GM12878 (cell line): ENCODE data around the gene ZNF334. TPM values are rescaled to one million over a fixed set of nuclear protein-coding genes. Genes with fewer than 3 reads are reported as not detected.

Source experiments
- ATF7 ChIP-seq: fragments of 450-650 bp; IDR thresholded peaks from 2 replicates; pipeline ENCODE4 v1.6.1; 2016; ENCODE audit warnings: low read depth, mild to moderate bottlenecking
- BCL3 ChIP-seq: IDR thresholded peaks from 2 replicates; pipeline ENCODE4 v1.6.1; 2011; ENCODE audit warnings: borderline replicate concordance, low read depth, mild to moderate bottlenecking, moderate library complexity, low read length; ENCODE audit not compliant: insufficient read depth, poor library complexity, severe bottlenecking
- CBFB ChIP-seq: IDR thresholded peaks from 2 replicates; pipeline ENCODE4 v1.6.1; 2016; ENCODE audit warnings: antibody characterized with exemption, low read depth
- CEBPB ChIP-seq, 2 experiments: fragments of 150-350 bp in 1 of 2; IDR thresholded peaks; 2 replicates each; pipeline ENCODE4 v1.6.1; 2012 to 2014; ENCODE audit warnings: low read depth in 2 of 2, low read length in 2 of 2, borderline replicate concordance in 1 of 2, inconsistent platforms in 1 of 2
- EED ChIP-seq: sonication (generic); IDR thresholded peaks from 2 replicates; pipeline ENCODE4 v1.6.1; 2016; ENCODE audit warnings: antibody characterized with exemption, low read depth
- IKZF2 ChIP-seq, 2 experiments: fragments of 450-650 bp; IDR thresholded peaks; 2 replicates each; pipeline ENCODE4 v1.6.1; 2017; ENCODE audit warnings: mild to moderate bottlenecking in 2 of 2, moderate library complexity in 2 of 2
- MLLT1 ChIP-seq: fragments of 450-650 bp; IDR thresholded peaks from 2 replicates; pipeline ENCODE4 v1.6.1; 2016; ENCODE audit warnings: mild to moderate bottlenecking
- MTA3 ChIP-seq: IDR thresholded peaks from 2 replicates; pipeline ENCODE4 v1.6.1; 2012; ENCODE audit warnings: low read length, inconsistent platforms, borderline replicate concordance
- MXI1 ChIP-seq: fragments of 150-350 bp; IDR thresholded peaks from 2 replicates; pipeline ENCODE4 v1.6.1; 2011; ENCODE audit warnings: low read depth, mild to moderate bottlenecking, inconsistent platforms, low read length, improper control_type of control experiment
- NBN ChIP-seq: fragments of 450-650 bp; IDR thresholded peaks from 2 replicates; pipeline ENCODE4 v1.6.1; 2016
- NFIC ChIP-seq: IDR thresholded peaks from 2 replicates; pipeline ENCODE4 v1.6.1; 2012; ENCODE audit warnings: low read depth, mild to moderate bottlenecking, inconsistent platforms, low read length, moderate library complexity
- PAX5 ChIP-seq: IDR thresholded peaks from 2 replicates; pipeline ENCODE4 v1.6.1; 2011; ENCODE audit warnings: low read depth, low read length, borderline replicate concordance
- POU2F2 ChIP-seq: IDR thresholded peaks from 3 replicates; pipeline ENCODE4 v1.6.1; 2011; ENCODE audit warnings: low read depth, mild to moderate bottlenecking, low read length, borderline replicate concordance
- RB1 ChIP-seq: fragments of 450-650 bp; formaldehyde crosslinking; IDR thresholded peaks from 2 replicates; pipeline ENCODE4 v1.6.1; 2017; ENCODE audit warnings: mild to moderate bottlenecking, borderline replicate concordance
- RUNX3 ChIP-seq: IDR thresholded peaks from 2 replicates; pipeline ENCODE4 v1.6.1; 2012; ENCODE audit warnings: low read length, inconsistent platforms
- SPI1 ChIP-seq: IDR thresholded peaks from 2 replicates; pipeline ENCODE4 v1.6.1; 2011; ENCODE audit warnings: low read depth, mild to moderate bottlenecking, low read length, moderate library complexity, borderline replicate concordance; ENCODE audit not compliant: insufficient read depth
- SREBF2 ChIP-seq: IDR thresholded peaks from 2 replicates; pipeline ENCODE4 v1.6.1; 2012; ENCODE audit warnings: mild to moderate bottlenecking, low read length
- SRF ChIP-seq, 2 experiments: IDR thresholded peaks; 2 replicates each; pipeline ENCODE4 v1.6.1; 2011; ENCODE audit warnings: low read depth in 2 of 2, low read length in 2 of 2, mild to moderate bottlenecking in 1 of 2, moderate library complexity in 1 of 2
- TBL1XR1 ChIP-seq: IDR thresholded peaks from 2 replicates; pipeline ENCODE4 v1.6.1; 2012; ENCODE audit warnings: low read depth, low read length, improper control_type of control experiment
- ZNF274 ChIP-seq: IDR thresholded peaks from one replicate; pipeline ENCODE4 v1.8.0; 2011; ENCODE audit not compliant: insufficient read length, insufficient read depth
- ZNF687 ChIP-seq: fragments of 450-650 bp; IDR thresholded peaks from 2 replicates; pipeline ENCODE4 v1.6.1; 2017; ENCODE audit warnings: mild to moderate bottlenecking, moderate library complexity
- ZSCAN29 ChIP-seq: fragments of 450-650 bp; IDR thresholded peaks from 2 replicates; pipeline ENCODE4 v1.6.1; 2017; ENCODE audit warnings: mild to moderate bottlenecking, moderate library complexity
- polyA plus RNA-seq, 11 experiments: library from polyadenylated mRNA; depleted of rRNA in 4 of 11; unstranded in 6 of 11; stranded (reverse) in 5 of 11; fragments of >200 nt; fragmentation: Nextera tagmentation in 4 of 11; fragmentation: Illumina TruSeq in 1 of 11; extraction: Ambion mirVana in 4 of 11; extraction: Trizol in 1 of 11; gene quantifications; 1 replicate in 1 of 11; 2 replicates in 10 of 11; pipeline versions ENCODE4 v1.2.1 to v1.2.3, GENCODE V29; 2011 to 2016; ENCODE audit warnings: inconsistent platforms in 2 of 11, missing spikeins in 2 of 11, low read depth in 1 of 11
- total RNA-seq, 4 experiments: library from RNA; depleted of rRNA in 3 of 4; stranded (reverse); fragments of >200 nt in 3 of 4; fragmentation: Illumina TruSeq in 1 of 4; extraction: Trizol in 1 of 4; gene quantifications; 2 replicates each; pipeline versions ENCODE4 v1.2.1 to v1.2.3, GENCODE V29; 2013 to 2021

The ZNF334 gene
- total and polyA plus RNA-seq, 10 of the 15 experiments (the other 5 are each of a cell fraction or from before 2014, with no cell fraction given): 0.08 to 2.0 (median 1.2) TPM

DNA sequence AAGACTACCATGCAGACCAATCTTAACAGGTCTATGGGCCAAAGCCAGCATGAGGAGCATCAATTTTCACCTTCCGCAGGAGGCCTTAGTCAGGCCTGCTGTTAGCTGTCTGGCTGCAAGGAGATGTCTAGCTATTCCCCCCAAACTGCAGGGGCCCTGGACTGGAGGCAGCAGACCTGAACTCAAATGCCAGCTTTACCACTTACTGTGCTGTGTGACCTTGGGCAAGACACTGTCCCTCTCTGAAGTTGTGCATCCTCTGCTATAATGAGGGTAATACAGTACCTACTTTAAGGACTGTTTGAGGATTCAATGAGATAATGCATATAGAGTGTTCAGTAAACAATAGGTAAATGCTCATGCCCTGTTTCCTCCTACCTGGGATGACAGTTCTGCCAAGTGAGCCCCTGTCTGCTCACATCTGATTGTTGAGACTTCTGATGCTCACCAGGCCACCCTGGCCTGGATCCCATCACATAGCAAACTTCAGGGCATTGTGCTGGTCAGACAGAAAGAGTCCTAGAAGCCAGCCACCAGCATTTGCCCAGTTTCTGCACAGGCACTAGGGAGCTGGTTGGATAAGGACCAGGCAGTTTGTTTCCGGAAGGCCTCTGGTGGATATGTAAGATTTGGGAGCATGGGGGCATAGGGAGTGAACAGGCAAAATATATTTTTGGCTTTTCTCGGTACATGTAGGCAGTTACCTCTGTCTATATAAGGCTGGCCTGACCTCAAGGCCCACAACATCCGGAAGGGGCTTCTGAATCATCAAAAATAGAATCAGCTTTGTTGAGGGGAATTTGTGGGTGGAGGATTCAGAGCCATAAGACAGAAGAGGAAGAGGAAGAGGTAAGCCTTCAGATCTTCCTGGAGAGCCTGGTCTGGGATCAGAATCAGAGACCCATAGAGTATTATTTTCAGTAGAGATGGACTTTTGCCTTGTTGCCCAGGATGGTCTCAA lies 39.4 kb upstream of the ZNF334 start (continued):
- TF ChIP-seq MLLT1: 0 out of 2 replicates have a peak, but pooled peaks have one; percentile 22
- TF ChIP-seq SRF (IDR thresholded peaks at IDR 0.05; ENCODE audit: low read depth in 2 of 2, low read length in 2 of 2): peak; percentile 73 to 95
- no peak for TF ChIP-seq ZNF687
- no peak for TF ChIP-seq SREBF2
- no peak for TF ChIP-seq ZNF274
- TF ChIP-seq ZSCAN29: no peak
- TF ChIP-seq ATF7: peak; percentile 40; the same call in 1 of the 2 replicates
- TF ChIP-seq POU2F2: peak; percentile 51; the same call in 1 of the 3 replicates
- 0 out of 2 replicates have a peak, but pooled peaks have one; percentile 24 for TF ChIP-seq NBN
- peak; percentile 52; the same call in 1 of the 2 replicates for TF ChIP-seq MTA3
- no peak for TF ChIP-seq RB1
- TF ChIP-seq EED: peak; percentile 96
- TF ChIP-seq IKZF2 (IDR thresholded peaks at IDR 0.05): peak; percentile 81 to 83; a peak in 2 of 4 replicates
- peak; percentile 97 for TF ChIP-seq CBFB
- TF ChIP-seq SPI1: peak; percentile 82; the same call in 1 of the 2 replicates
- peak; percentile 99 for TF ChIP-seq RUNX3
- no peak for TF ChIP-seq MXI1
- peak in 1 of 2 experiments; percentile 79; a peak in 1 of 4 replicates for TF ChIP-seq CEBPB (IDR thresholded peaks at IDR 0.05; ENCODE audit: borderline replicate concordance in 1 of 2, low read depth in 2 of 2, low read length in 2 of 2)
- TF ChIP-seq TBL1XR1: peak; percentile 97
- TF ChIP-seq PAX5: peak; percentile 72; the same call in 1 of the 2 replicates
- TF ChIP-seq BCL3: peak; percentile 37
- peak; percentile 93 for TF ChIP-seq NFIC
